Right ventricle myocardium inferior (tissue), 1 donor: Measurements from ENCODE around the gene FAM153A. TPM values are rescaled to one million over a fixed set of nuclear protein-coding genes. Genes with fewer than 3 reads are reported as not detected.
"Not testable (repeated sequence)": the region's sequence is repeated elsewhere in the genome, so short reads cannot be mapped to it uniquely, and the experiment has no call there.

Experiments used
- ATAC-seq: fragments of 200-7000 bp; cut with Tn5 transposase; one replicate; pipeline ENCODE4 v1.9.1; 2020; ENCODE audit warnings: mild to moderate bottlenecking, moderate library complexity
- DNase-seq: peaks from one replicate; pipeline ENCODE4 v3.0.0; 2021; ENCODE audit errors: missing footprints
- intact Hi-C: fragments of 100-400 bp; cut with DNase I; formaldehyde crosslinking; loops from one replicate; pipeline ENCODE4 v1.11.0; 2022
- total RNA-seq: library from RNA; stranded (reverse); fragmentation: NEBNext Ultra II Directional; extraction: Animal tissue kit (Norgen Biotek cat#: 25700); gene quantifications from one replicate; pipeline ENCODE4 v1.2.1, GENCODE V29; 2021
- donor health status: DM: no; HTN: yes; CAD: no; lungs with severe emphysema.

FAM153A gene
- total RNA-seq, 1 donor from 2014 or later, result 1.4 TPM

DNA sequence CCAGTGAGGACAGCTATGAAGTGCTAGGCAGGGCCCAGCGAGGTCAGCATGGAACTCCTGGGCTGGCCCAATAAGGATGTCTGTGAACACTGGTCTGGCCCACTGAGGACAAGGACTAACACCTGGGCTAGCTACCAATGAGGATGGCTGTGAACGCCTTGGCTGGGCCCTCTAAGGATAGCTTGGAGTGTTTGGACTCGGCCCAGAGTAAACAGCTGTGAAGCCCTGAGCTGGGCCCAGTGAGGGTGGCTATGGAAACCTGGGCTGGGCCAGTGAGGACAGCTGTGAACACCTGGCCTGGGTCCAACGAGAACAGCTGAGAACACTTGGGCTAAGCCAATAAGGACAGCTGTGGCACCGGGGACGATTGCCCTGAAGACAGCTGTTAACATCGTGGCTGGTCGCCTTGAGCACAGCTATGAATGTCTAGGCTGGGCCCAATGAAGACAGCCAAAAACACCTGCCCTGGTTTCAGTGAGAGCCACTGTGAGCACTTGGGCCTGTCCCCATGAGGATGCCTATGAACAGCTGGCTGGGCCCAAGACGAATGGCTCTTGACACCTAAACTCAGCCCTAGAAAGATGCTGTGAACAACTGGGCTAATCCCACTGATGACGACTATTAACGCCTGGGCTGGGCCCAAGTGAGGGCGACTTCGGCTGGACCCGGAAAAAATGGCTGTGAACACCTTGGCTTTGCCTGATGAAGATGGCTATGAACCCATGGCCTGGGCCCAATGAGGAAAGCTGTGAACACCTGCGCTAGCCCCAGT is 18.8 kb downstream of the FAM153A start:
- ATAC-seq, DNase-seq, intact Hi-C loops: not testable (repeated sequence)

DNA sequence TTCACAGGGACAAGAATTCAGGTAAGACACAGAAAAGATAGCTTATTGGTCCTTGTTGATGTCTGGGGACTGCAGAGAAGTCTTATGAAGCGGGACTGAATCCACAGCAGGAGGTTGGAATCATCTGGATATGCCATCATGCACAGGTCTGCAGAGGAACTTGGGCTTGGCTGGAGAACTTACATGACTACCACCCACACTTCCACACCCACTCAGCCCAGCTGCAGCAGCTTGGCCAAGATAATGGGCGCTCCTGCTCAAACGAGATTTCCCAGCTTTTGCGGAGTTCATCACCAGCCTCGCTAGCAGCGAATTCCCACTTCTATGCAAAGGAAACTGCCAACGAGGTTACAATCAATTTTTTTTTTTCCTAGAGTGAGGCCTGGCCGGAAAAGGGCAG is 21.7 kb downstream of the FAM153A start:
- intact Hi-C loops, ATAC-seq, DNase-seq: not testable (repeated sequence)

GRCh38 chr5:177747354-177747753 is 35.3 kb downstream of the FAM153A start:
- DNase-seq, intact Hi-C loops, ATAC-seq: not testable (repeated sequence)

- ATAC-seq, result peak; percentile 50
- DNase-seq, intact Hi-C loops: not testable (repeated sequence)
Measured at GRCh38 chr5:177724858-177725257, 57.8 kb downstream of the FAM153A start.

DNA sequence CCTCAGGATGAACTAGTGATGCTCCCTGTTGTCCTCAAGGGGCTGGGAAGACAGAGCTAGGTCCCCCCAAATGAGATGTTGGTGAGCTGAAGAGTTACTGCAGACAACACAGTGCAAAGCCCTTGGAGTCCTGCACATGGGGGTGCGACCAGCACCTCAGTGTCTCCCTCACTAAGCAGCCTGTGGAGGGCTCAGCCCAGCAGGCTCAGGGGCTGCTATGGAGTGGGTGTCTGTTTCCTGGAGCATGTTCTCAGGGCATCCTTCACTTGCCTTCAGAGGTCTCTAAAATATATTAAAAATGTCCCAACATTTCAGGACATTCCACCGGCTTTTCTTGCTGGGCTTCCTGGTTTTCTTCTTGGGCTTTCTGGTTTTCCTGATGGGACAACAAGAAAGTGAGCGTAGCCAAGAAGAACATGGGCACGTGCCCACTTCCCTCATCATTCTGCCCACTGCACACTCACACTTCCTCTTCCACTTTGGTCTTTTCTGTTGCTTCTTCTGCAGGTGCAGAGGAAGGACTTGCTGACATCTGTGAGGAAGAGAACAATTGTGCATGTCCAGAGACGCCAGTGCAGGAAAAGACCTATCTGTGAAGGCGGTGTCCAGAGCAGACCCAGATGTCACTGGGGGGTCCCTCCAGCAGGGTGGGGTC is 58.7 kb downstream of the FAM153A start:
- DNase-seq, ATAC-seq, intact Hi-C loops: not testable (repeated sequence)

- intact Hi-C loops, ATAC-seq: not testable (repeated sequence)
Measured at GRCh38 chr5:177722829-177723228, 59.9 kb downstream of the FAM153A start.

GRCh38 chr5:177719989-177720388 is 62.7 kb downstream of the FAM153A start:
- ATAC-seq, DNase-seq, intact Hi-C loops: not testable (repeated sequence)

More at GRCh38 chr5:177722829-177723228, 59.9 kb downstream of the FAM153A start:
- not testable (repeated sequence) for DNase-seq

DNA sequence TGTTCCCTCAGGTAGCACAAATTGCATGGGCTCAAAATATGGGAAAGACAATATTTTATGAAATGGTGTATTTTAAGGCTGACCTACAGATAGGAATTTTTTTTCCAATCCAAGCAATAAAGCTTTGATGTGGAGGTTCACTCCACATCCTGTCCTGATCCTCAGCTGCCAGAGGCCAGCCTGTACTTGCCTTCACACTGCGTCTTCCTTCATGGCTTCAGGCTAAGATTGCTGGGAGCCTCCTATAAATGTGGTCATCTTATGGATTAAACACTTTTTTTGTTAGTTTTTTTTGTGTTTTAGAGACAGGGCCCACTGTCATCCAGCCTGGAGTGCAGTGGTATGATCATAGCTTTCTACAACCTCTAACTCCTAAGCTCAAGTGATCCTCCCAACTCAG is 67.3 kb downstream of the FAM153A start:
- DNase-seq, ATAC-seq, intact Hi-C loops: not testable (repeated sequence)

GRCh38 chr5:177696100-177696499 is 86.6 kb downstream of the FAM153A start:
- DNase-seq, intact Hi-C loops, ATAC-seq: not testable (repeated sequence)

DNA sequence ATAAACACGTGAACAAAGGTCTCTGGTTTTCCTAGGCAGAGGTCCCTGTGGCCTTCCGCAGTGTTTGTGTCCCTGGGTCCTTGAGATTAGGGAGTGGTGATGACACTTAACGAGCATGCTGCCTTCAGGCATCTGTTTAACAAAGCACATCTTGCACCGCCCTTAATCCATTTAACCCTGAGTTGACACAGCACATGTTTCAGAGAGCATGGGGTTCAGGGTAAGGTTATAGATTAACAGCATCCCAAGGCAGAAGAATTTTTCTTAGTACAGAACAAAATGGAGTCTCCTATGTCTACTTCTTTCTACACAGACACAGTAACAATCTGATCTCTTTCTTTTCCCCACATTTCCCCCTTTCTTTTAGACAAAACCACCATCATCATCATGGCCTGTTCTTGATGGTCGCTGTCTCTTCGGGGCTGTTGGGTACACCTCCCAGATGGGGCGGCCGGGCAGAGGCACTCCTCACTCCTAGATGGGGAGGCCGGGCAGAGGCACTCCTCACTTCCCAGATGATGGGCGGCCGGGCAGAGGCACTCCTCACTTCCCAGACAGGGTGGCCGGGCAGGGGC is 87.3 kb downstream of the FAM153A start:
- ATAC-seq, intact Hi-C loops, DNase-seq: not testable (repeated sequence)

- ATAC-seq, DNase-seq, intact Hi-C loops: not testable (repeated sequence)
Measured at GRCh38 chr5:177694518-177694835, 88.2 kb downstream of the FAM153A start.

GRCh38 chr5:177693671-177694517 is 88.8 kb downstream of the FAM153A start:
- peak; percentile 34 for ATAC-seq
- DNase-seq, result peak; percentile 67
- intact Hi-C loops, result not testable (repeated sequence)

- DNase-seq, intact Hi-C loops, ATAC-seq: not testable (repeated sequence)
Measured at GRCh38 chr5:177692969-177693368, 89.7 kb downstream of the FAM153A start.

- intact Hi-C loops, ATAC-seq, DNase-seq: not testable (repeated sequence)
Measured at GRCh38 chr5:177692507-177692906, 90.2 kb downstream of the FAM153A start.

DNA sequence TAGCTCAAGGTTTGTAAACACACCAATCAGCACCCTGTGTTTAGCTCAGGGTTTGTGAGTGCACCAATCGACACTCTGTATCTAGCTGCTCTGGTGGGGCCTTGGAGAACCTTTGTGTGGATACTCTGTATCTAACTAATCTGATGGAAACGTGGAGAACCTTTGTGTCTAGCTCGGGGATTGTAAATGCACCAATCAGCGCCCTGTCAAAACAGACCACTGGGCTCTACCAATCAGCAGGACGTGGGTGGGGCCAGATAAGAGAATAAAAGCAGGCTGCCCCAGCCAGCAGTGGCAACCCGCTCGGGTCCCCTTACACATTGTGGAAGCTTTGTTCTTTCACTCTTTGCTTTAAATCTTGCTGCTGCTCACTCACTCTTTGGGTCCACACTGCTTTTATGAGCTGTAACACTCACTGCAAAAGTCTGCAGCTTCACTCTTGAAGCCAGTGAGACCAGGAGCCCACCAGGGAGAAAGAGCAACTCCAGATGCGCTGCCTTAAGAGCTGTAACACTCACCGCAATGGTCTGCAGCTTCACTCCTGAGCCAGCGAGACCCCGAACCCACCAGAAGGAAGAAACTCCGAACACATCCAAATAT is 93.6 kb downstream of the FAM153A start:
- intact Hi-C loops, DNase-seq, ATAC-seq: not testable (repeated sequence)

DNA sequence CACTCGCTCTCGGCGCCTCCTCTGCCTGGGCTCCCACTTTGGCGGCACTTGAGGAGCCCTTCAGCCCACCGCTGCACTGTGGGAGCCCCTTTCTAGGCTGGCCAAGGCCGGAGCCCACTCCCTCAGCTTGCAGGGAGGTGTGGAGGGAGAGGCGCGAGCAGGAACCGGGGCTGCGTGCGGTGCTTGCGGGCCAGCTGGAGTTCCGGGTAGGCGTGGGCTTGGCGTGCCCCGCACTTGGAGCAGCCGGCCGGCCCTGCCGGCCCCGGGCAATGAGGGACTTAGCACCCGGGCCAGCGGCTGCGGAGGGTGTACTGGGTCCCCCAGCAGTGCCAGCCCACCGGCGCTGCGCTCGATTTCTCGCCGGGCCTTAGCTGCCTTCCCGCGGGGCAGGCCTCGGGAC is 94.6 kb downstream of the FAM153A start:
- DNase-seq, intact Hi-C loops, ATAC-seq: not testable (repeated sequence)

- DNase-seq, intact Hi-C loops, ATAC-seq: not testable (repeated sequence)
Measured at GRCh38 chr5:177681920-177682319, 100.8 kb downstream of the FAM153A start.
